Cerebellar nuclear complex (tissue), 1 donor: ENCODE data around the gene ST3GAL5.
A peak's percentile ranks its signal among the peaks of the same experiment; 100 is the strongest.
"Not testable (repeated sequence)": the region's sequence is repeated elsewhere in the genome, so short reads cannot be mapped to it uniquely, and the experiment has no call there.

Experiments used
- DNase-seq, 2 experiments: peaks; one replicate each; lab custom pipeline; 2025; lab: John Stamatoyannopoulos, UW

The ST3GAL5 gene

GRCh38 chr2:85893428-85894258 lies 4.9 kb upstream of the ST3GAL5 start:
- DNase-seq: no peak

GRCh38 chr2:85892216-85892944 lies 3.6 kb upstream of the ST3GAL5 start:
- no peak for DNase-seq

GRCh38 chr2:85890522-85891176 lies 1.9 kb upstream of the ST3GAL5 start:
- no peak for DNase-seq

GRCh38 chr2:85889627-85890281 lies 964 bp upstream of the ST3GAL5 start:
- DNase-seq: no peak

GRCh38 chr2:85888020-85888683 lies 638 bp downstream of the ST3GAL5 start:
- DNase-seq: no peak

- peak in 1 of 2 experiments; percentile 45 for DNase-seq
Measured at GRCh38 chr2:85887566-85888019, 1.2 kb downstream of the ST3GAL5 start.

- DNase-seq: no peak
Measured at GRCh38 chr2:85886590-85886989, 2.2 kb downstream of the ST3GAL5 start.

- no peak for DNase-seq
Measured at GRCh38 chr2:85886141-85886540, 2.6 kb downstream of the ST3GAL5 start.

GRCh38 chr2:85881781-85882180 lies 7.0 kb downstream of the ST3GAL5 start:
- not testable (repeated sequence) for DNase-seq

GRCh38 chr2:85880716-85881328 lies 8.0 kb downstream of the ST3GAL5 start:
- not testable (repeated sequence) for DNase-seq

GRCh38 chr2:85878719-85879370 lies 9.9 kb downstream of the ST3GAL5 start:
- DNase-seq: no peak

GRCh38 chr2:85875350-85876050 lies 13.3 kb downstream of the ST3GAL5 start:
- no peak for DNase-seq

GRCh38 chr2:85873679-85874078 lies 15.1 kb downstream of the ST3GAL5 start:
- DNase-seq: no peak

GRCh38 chr2:85872536-85873161 lies 16.1 kb downstream of the ST3GAL5 start:
- no peak for DNase-seq

GRCh38 chr2:85871494-85872164 lies 17.2 kb downstream of the ST3GAL5 start:
- no peak for DNase-seq

- no peak for DNase-seq
Measured at GRCh38 chr2:85868822-85869221, 20.0 kb downstream of the ST3GAL5 start.

- DNase-seq: no peak
Measured at GRCh38 chr2:85867556-85868292, 21.1 kb downstream of the ST3GAL5 start.

GRCh38 chr2:85867121-85867520 lies 21.7 kb downstream of the ST3GAL5 start:
- DNase-seq: no peak
